ENCODE data around the gene GRAMD1A.

The GRAMD1A gene

GRCh38 chr19:34979819-34980640 lies 20.1 kb upstream of the GRAMD1A start:
- TF ChIP-seq MAX (IDR thresholded peaks at IDR 0.05; ENCODE audit: low read depth, low read length) (no peak), CTCF (IDR thresholded peaks at IDR 0.05; ENCODE audit: low read depth, low read length) (no peak), POLR2A (IDR thresholded peaks at IDR 0.05; ENCODE audit: extremely low read depth, insufficient read length) (no peak)
- H3K4me3 ChIP-seq (ENCODE audit: low read depth, low read length) = no peak overlapping the region
- no peak for DNase-seq (ENCODE audit: low read depth)

DNA sequence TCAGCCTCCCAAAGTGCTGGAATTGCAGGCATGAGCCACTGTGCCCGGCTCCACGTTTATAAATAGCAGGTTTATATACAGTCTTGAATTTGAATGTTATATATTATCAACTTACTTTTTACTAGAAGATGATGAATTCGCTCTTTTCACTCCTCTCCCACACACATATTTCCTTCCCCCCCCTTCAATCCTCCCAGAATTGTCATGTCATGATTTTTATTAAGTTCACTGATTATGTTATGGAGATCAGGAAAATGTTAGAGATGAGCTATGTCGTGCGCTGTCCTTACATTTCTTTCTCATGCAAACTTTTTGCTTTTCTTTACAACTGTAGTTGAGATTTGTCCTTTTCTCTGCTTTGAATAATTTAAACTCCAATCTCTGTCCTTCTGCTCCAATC lies 17.8 kb upstream of the GRAMD1A start:
- DNase-seq (ENCODE audit: low read depth) = no peak
- no peak for TF ChIP-seq POLR2A (IDR thresholded peaks at IDR 0.05; ENCODE audit: extremely low read depth, insufficient read length)
- TF ChIP-seq CTCF (IDR thresholded peaks at IDR 0.05; ENCODE audit: low read depth, low read length) = no peak
- no peak for TF ChIP-seq MAX (IDR thresholded peaks at IDR 0.05; ENCODE audit: low read depth, low read length)
- TF ChIP-seq MYC (IDR thresholded peaks at IDR 0.05; ENCODE audit: low read depth, low read length) = no peak
- no peak overlapping the region for H3K4me3 ChIP-seq (ENCODE audit: low read depth, low read length)

- no peak overlapping the region for H3K4me3 ChIP-seq (ENCODE audit: low read depth, low read length)
- DNase-seq (ENCODE audit: low read depth) = no peak
- no peak for TF ChIP-seq MYC (IDR thresholded peaks at IDR 0.05; ENCODE audit: low read depth, low read length)
- TF ChIP-seq MAX (IDR thresholded peaks at IDR 0.05; ENCODE audit: low read depth, low read length) = no peak
- no peak for TF ChIP-seq POLR2A (IDR thresholded peaks at IDR 0.05; ENCODE audit: extremely low read depth, insufficient read length)
- no peak for TF ChIP-seq CTCF (IDR thresholded peaks at IDR 0.05; ENCODE audit: low read depth, low read length)
Observed at GRCh38 chr19:34983786-34984185, 16.3 kb upstream of the GRAMD1A start.

GRCh38 chr19:34984287-34984686 lies 15.8 kb upstream of the GRAMD1A start:
- no peak overlapping the region for H3K4me3 ChIP-seq (ENCODE audit: low read depth, low read length)
- TF ChIP-seq CTCF (IDR thresholded peaks at IDR 0.05; ENCODE audit: low read depth, low read length) (no peak), MAX (IDR thresholded peaks at IDR 0.05; ENCODE audit: low read depth, low read length) (no peak), MYC (IDR thresholded peaks at IDR 0.05; ENCODE audit: low read depth, low read length) (no peak), POLR2A (IDR thresholded peaks at IDR 0.05; ENCODE audit: extremely low read depth, insufficient read length) (no peak)
- DNase-seq (ENCODE audit: low read depth) = no peak

DNA sequence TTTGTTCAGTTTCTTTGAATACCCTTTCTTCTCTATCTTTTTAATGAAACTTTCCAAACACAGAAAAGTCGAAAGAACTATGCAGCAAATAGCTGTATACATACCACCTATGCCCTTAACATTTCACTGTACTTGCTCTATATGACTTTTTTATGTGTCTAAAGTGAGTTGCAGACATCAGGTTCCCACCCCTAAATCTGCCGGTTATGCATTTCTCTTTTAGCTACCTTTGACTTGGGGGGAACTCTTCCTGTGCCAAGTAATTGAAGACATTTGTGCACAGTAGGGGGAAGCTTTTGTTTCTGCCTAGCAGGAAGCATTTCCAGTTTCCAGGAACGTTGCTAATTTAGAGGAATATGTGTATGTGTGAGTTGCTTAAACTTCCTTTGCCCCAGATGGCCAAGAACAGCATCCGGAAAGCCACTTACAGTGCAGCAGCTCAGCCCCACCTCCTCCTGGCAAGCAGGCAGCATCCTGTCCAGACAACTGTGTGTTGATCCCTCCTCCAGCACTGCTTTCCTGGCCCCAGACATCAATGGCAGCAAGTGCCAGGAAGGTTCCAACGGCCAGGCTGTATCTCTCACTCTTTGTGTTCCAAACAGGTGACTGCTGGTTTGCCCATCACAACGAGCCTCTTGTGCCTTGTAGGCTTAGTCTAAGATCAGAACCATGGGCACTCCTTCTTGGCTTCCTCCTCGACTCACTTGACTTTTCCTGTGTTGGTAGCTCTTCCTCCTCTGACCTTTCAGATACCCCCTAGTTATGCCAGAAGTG lies 14.7 kb upstream of the GRAMD1A start:
- no peak for DNase-seq (ENCODE audit: low read depth)
- H3K4me3 ChIP-seq (ENCODE audit: low read depth, low read length) = no peak overlapping the region
- TF ChIP-seq POLR2A (IDR thresholded peaks at IDR 0.05; ENCODE audit: extremely low read depth, insufficient read length) (no peak), MYC (IDR thresholded peaks at IDR 0.05; ENCODE audit: low read depth, low read length) (no peak), MAX (IDR thresholded peaks at IDR 0.05; ENCODE audit: low read depth, low read length) (no peak), CTCF (IDR thresholded peaks at IDR 0.05; ENCODE audit: low read depth, low read length) (no peak)

All from NB4 (cell line).